ENCODE measurements around the gene TFAP2C.
A peak's percentile ranks its signal among the peaks of the same experiment; 100 is the strongest.

DNA sequence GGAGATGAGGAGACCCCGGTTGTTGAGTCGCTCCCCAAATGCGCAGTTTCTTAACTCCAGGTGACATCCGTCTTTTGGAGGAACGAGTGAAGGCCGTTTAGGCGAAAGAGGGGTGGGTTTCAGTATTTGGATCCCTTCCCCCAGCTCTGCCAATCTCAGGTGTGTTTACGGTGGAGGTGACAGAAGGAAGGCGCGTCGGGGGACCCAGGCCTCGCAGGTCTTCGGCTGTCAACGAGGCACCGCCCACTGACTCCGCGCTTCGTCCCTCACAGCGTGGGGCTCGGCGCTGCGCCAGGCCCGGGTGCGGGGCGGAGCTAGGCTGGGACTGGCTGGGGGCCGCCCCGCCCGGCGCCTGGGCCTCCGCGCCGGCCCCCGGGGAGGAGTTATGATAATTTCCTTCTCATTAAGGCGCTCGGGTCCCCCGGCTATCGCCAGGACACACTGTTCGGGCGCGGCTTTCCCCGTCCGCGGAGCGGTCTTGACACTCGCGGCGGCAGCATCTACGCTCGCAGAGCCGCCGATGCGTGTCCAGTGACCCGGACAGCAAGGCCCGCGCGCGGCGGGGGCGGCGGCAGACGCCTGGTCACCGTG is at the start of gene TFAP2C:
- TF ChIP-seq, protein P1, sequence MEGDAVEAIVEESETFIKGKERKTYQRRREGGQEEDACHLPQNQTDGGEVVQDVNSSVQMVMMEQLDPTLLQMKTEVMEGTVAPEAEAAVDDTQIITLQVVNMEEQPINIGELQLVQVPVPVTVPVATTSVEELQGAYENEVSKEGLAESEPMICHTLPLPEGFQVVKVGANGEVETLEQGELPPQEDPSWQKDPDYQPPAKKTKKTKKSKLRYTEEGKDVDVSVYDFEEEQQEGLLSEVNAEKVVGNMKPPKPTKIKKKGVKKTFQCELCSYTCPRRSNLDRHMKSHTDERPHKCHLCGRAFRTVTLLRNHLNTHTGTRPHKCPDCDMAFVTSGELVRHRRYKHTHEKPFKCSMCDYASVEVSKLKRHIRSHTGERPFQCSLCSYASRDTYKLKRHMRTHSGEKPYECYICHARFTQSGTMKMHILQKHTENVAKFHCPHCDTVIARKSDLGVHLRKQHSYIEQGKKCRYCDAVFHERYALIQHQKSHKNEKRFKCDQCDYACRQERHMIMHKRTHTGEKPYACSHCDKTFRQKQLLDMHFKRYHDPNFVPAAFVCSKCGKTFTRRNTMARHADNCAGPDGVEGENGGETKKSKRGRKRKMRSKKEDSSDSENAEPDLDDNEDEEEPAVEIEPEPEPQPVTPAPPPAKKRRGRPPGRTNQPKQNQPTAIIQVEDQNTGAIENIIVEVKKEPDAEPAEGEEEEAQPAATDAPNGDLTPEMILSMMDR (IDR thresholded peaks at IDR 0.05; ENCODE audit: insufficient read depth, low read depth, low read length) = no peak
- TF ChIP-seq EZH2 (IDR thresholded peaks at IDR 0.05; ENCODE audit: insufficient read depth, low read length) = peak; percentile 3

All from astrocyte (in vitro differentiated cells and primary cell).